PFSK-1 (cell line): ENCODE results near the gene C7orf57.

Experiments
- FOXP2 ChIP-seq: optimal IDR thresholded peaks from 2 replicates; pipeline ENCODE3; 2011; ENCODE audit warnings: borderline replicate concordance, control low read depth, inconsistent platforms; ENCODE audit not compliant: insufficient read depth; ENCODE audit errors: extremely low read length, extremely low read depth
- POLR2AphosphoS5 ChIP-seq: IDR thresholded peaks from 2 replicates; pipeline ENCODE4 v1.6.1; 2012; ENCODE audit warnings: low read depth, mild to moderate bottlenecking, control low read depth, low read length, moderate library complexity
- SIN3A ChIP-seq: IDR thresholded peaks from 2 replicates; pipeline ENCODE4 v1.6.1; 2012; ENCODE audit warnings: mild to moderate bottlenecking, low read length, moderate library complexity, borderline replicate concordance; ENCODE audit not compliant: insufficient read depth
- TAF1 ChIP-seq: IDR thresholded peaks from 2 replicates; pipeline ENCODE4 v1.6.1; 2012; ENCODE audit warnings: low read length, control low read depth, borderline replicate concordance; ENCODE audit not compliant: insufficient read depth
- TF ChIP-seq, protein P1 (sequence below), 2 experiments: IDR thresholded peaks; 2 replicates each; pipeline versions ENCODE4 v1.6.1 to v1.8.0; 2011 to 2012; ENCODE audit warnings: low read depth in 2 of 2, low read length in 2 of 2, control low read depth in 1 of 2, inconsistent platforms in 1 of 2, mild to moderate bottlenecking in 1 of 2, moderate library complexity in 1 of 2; ENCODE audit not compliant: insufficient read depth in 1 of 2

The C7orf57 gene

DNA sequence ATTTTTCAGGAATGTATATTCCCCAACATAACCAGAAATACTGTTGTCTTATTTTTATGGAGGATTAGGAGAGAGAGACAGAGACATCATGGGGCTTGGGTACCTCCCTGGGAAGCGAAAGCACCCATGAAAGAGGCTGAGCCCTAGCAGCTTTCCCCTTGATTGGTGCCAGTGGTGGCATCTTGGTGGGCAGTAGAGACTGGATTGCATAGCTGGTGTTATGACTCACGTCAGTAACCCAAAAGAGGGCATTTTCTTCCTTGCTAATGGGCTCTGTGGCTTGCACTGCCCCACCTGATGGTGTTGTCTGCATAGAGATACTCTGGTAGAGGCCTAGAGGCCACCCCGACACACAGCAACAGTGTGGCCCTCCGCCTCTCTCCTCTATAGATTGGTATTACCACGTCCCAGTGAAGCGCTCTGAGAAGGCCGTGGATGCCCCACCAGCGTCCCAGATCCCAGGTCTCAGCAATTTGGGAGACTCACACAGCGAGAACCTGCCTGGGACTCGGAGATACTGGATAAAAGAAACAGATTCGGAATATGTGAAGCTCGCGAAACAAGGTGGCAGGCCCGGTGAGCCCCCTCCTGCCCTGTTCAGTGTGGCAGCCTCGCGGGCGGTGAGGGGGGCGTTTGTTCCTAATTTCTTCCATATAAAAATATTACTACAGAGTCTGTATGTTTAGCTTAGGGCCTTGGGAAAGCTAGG, 5.8 kb downstream of the C7orf57 start:
- no peak for TF ChIP-seq SIN3A
- TF ChIP-seq, protein P1, sequence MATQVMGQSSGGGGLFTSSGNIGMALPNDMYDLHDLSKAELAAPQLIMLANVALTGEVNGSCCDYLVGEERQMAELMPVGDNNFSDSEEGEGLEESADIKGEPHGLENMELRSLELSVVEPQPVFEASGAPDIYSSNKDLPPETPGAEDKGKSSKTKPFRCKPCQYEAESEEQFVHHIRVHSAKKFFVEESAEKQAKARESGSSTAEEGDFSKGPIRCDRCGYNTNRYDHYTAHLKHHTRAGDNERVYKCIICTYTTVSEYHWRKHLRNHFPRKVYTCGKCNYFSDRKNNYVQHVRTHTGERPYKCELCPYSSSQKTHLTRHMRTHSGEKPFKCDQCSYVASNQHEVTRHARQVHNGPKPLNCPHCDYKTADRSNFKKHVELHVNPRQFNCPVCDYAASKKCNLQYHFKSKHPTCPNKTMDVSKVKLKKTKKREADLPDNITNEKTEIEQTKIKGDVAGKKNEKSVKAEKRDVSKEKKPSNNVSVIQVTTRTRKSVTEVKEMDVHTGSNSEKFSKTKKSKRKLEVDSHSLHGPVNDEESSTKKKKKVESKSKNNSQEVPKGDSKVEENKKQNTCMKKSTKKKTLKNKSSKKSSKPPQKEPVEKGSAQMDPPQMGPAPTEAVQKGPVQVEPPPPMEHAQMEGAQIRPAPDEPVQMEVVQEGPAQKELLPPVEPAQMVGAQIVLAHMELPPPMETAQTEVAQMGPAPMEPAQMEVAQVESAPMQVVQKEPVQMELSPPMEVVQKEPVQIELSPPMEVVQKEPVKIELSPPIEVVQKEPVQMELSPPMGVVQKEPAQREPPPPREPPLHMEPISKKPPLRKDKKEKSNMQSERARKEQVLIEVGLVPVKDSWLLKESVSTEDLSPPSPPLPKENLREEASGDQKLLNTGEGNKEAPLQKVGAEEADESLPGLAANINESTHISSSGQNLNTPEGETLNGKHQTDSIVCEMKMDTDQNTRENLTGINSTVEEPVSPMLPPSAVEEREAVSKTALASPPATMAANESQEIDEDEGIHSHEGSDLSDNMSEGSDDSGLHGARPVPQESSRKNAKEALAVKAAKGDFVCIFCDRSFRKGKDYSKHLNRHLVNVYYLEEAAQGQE (IDR thresholded peaks at IDR 0.05; ENCODE audit: insufficient read depth in 1 of 2, low read depth in 2 of 2, low read length in 2 of 2): no peak
- no peak for TF ChIP-seq POLR2AphosphoS5
- no peak for TF ChIP-seq TAF1
- TF ChIP-seq FOXP2: no peak

DNA sequence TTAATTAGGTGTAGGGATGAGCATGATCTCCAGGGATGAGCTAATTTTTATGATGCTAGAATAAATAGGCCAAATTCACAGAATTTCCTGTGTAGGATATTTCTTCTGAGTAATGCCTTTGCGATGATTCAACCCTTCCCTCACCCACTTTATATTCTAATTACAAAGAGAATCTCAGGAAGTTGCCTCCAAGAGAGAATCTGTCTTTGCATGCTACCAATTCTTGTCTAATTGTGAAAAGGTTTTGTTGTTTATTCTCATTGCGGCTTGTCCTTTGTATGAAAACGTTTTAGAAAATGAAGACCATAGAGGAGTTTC, 6.3 kb downstream of the C7orf57 start:
- TF ChIP-seq SIN3A (no peak), POLR2AphosphoS5 (no peak), TAF1 (no peak), FOXP2 (no peak)
- TF ChIP-seq, protein P1 (IDR thresholded peaks at IDR 0.05; ENCODE audit: insufficient read depth in 1 of 2, low read depth in 2 of 2, low read length in 2 of 2): no peak

DNA sequence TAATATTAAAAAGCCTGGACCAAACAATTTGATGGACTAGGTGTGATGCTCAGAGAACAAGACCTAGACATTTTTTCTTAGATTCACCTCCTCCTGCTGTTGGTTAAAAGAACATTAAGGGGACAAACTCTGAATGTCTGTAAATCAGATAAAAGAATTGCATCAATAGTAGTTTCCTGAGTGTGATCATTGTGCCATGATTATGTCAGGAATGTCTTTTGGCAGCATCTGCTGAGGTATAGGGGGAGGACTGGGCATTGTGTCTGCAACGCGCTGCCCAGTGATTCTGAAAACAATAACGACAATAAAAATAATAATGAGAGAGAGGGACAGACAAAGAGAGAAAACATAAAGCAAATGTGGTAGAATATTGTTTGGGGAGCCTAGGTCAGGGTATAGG, 6.9 kb downstream of the C7orf57 start:
- TF ChIP-seq POLR2AphosphoS5 (no peak), TAF1 (no peak), SIN3A (no peak), FOXP2 (no peak)
- TF ChIP-seq, protein P1 (IDR thresholded peaks at IDR 0.05; ENCODE audit: insufficient read depth in 1 of 2, low read depth in 2 of 2, low read length in 2 of 2): no peak

DNA sequence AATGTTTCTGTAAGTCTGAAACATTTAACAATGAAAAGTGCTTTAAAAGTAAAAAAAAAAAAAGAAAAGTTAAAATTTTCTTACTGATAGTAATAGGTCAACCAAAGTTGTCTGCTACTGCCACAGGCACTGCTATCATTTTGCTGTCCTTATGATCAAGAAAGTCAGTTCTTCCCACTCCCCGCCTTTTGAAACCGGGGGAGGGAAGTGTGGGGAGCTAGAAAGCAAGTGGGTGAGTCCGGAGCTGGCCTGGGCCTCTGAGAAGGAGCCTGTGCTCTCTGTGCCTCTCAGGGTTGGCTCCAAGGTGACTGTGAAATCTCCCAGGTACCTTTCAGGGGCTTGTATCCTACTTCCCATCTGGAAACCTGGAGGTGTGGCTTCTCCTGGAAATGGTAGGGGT, 7.3 kb downstream of the C7orf57 start:
- no peak for TF ChIP-seq FOXP2
- TF ChIP-seq, protein P1 (IDR thresholded peaks at IDR 0.05; ENCODE audit: insufficient read depth in 1 of 2, low read depth in 2 of 2, low read length in 2 of 2): no peak

DNA sequence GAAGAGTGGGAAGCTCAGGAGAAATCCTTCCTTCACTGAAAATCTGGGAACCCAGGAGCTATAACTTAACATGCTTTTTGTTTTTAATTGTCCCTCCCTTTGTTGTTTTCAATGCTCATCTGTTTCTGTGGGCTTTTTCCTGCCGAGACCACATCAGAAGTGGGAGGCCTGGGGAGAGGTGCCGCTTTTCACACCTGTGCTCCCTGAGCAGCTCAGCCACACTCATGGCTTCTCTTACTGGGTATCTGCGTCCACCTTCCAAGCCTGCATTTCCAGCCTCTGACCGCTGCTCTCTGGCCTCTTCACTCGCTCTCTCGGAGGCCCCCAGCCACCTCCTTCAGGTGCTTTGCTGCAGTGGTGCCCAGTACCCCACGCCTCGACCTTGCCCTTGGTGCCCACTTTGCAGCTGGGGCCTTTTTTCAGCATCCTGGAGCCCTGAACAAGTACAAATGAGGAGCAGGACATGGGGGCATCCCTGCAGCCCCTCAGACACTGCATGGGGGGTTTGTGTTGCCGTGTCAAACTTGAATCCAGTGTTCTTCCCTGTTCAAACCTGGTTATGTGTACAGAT, 9.9 kb downstream of the C7orf57 start:
- TF ChIP-seq SIN3A (no peak), FOXP2 (no peak), TAF1 (no peak), POLR2AphosphoS5 (no peak)
- TF ChIP-seq, protein P1 (IDR thresholded peaks at IDR 0.05; ENCODE audit: insufficient read depth in 1 of 2, low read depth in 2 of 2, low read length in 2 of 2): no peak
